Measurements from ENCODE around the gene PSMB3. TPM values are rescaled to one million over a fixed set of nuclear protein-coding genes. Genes with fewer than 3 reads are reported as not detected.

The PSMB3 gene
- total RNA-seq, 2 donors from 2014 or later, result 68.2 to 99.2 TPM

DNA sequence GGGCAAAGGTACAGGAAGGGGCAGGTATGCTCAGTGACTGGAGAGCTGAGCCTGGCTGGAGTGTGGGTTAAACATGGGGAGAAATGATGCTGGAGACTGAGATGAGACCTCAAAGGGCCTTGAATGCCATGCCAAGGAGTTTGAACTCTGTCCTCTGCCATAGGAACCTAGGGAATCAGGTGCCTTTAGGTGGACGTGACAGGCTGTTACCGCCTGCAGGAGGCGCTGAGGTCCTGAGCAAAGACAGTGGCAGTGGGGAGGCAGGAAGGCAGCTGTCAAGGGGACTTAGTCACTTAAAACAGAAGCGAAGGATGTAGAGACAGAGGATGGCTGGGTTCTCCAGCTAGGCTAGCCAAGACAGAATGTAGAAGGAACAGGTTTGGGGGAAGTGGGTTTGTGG lies 9.1 kb downstream of the PSMB3 start:
- intact Hi-C loops (cut with DNase I), result no loop called here
- H3K4me1 ChIP-seq, result no peaks in the 10 kb centered on the region
- no peak overlapping the region for H3K4me3 ChIP-seq
- H3K27me3 ChIP-seq, result no peaks in the 10 kb centered on the region
- no peaks in the 10 kb centered on the region for H3K9me3 ChIP-seq
- ATAC-seq (no peak), DNase-seq (no peak)
- no peak for TF ChIP-seq POLR2A (IDR thresholded peaks at IDR 0.05)
- H3K27ac ChIP-seq, result no peak overlapping the region
- peaks cover 0 to 45% of the 10 kb centered on the region in 2 donors for H3K36me3 ChIP-seq (replicated peaks in 1 of 2; ENCODE audit: insufficient read depth in 1 of 2, low read depth in 2 of 2)
- WGBS, 2 donors, result 86 to 87% methylated on average over 4 of the region's 4 CpGs

DNA sequence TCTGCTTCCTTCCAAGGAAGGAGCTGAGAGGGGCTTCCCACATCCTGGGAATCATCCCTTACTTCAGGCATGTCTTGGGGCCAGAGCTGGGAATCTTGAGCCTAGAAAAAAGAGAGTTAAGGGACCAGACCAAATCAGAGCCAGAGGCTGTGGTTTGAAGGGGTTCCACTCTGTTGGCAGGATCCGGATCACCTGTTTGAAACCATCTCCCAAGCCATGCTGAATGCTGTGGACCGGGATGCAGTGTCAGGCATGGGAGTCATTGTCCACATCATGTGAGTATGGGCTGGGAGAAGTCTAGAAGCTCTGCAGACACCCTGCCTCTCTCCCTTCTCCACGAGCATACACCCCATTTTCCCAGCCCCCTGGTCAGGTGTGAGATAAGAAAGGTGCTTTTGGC lies 9.7 kb downstream of the PSMB3 start:
- intact Hi-C loops (cut with DNase I), result no loop called here
- no peak for ATAC-seq
- Histone ChIP-seq H3K36me3 (replicated peaks in 1 of 2; ENCODE audit: insufficient read depth in 1 of 2, low read depth in 2 of 2) (peaks cover 0 to 44% of the 10 kb centered on the region in 2 donors), H3K9me3 (no peaks in the 10 kb centered on the region), H3K27ac (no peak overlapping the region), H3K4me3 (no peak overlapping the region), H3K27me3 (no peaks in the 10 kb centered on the region), H3K4me1 (no peaks in the 10 kb centered on the region)
- 70 to 78% methylated on average over 3 of the region's 3 CpGs for WGBS, 2 donors
- TF ChIP-seq, protein P1, sequence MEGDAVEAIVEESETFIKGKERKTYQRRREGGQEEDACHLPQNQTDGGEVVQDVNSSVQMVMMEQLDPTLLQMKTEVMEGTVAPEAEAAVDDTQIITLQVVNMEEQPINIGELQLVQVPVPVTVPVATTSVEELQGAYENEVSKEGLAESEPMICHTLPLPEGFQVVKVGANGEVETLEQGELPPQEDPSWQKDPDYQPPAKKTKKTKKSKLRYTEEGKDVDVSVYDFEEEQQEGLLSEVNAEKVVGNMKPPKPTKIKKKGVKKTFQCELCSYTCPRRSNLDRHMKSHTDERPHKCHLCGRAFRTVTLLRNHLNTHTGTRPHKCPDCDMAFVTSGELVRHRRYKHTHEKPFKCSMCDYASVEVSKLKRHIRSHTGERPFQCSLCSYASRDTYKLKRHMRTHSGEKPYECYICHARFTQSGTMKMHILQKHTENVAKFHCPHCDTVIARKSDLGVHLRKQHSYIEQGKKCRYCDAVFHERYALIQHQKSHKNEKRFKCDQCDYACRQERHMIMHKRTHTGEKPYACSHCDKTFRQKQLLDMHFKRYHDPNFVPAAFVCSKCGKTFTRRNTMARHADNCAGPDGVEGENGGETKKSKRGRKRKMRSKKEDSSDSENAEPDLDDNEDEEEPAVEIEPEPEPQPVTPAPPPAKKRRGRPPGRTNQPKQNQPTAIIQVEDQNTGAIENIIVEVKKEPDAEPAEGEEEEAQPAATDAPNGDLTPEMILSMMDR (IDR thresholded peaks at IDR 0.05), result no peak
- no peak for DNase-seq

DNA sequence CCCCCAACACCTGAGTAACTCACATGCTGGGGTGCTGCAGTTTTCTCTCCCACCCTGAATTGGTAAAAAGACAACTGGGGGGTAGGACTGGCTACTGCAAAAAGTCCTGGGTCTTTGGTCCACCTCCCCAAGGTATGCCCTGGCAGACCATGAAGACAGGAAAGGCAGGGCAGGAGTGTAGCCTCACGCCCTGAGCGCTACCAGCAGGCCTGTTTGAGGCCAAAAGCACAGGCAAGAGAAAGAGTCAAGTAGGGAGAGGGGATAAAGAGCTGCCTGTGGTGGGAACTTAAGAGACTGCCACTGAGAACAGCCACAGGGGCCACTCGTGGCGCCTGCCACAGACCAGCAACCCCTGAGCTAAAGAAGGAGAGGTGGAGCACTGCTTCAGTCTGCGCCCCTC lies 13.8 kb downstream of the PSMB3 start:
- TF ChIP-seq, protein P1 (IDR thresholded peaks at IDR 0.05), result no peak
- no peak for TF ChIP-seq POLR2A (IDR thresholded peaks at IDR 0.05)
- Histone ChIP-seq H3K36me3 (replicated peaks in 1 of 2; ENCODE audit: insufficient read depth in 1 of 2, low read depth in 2 of 2) (peaks cover 0 to 29% of the 10 kb centered on the region in 2 donors), H3K9me3 (no peaks in the 10 kb centered on the region), H3K27ac (no peak overlapping the region), H3K4me1 (no peaks in the 10 kb centered on the region), H3K27me3 (no peaks in the 10 kb centered on the region), H3K4me3 (no peak overlapping the region)
- WGBS, 2 donors, result 89 to 91% methylated on average over 5 of the region's 5 CpGs
- intact Hi-C loops (cut with DNase I), result no loop called here
- no peak for ATAC-seq
- no peak for DNase-seq

DNA sequence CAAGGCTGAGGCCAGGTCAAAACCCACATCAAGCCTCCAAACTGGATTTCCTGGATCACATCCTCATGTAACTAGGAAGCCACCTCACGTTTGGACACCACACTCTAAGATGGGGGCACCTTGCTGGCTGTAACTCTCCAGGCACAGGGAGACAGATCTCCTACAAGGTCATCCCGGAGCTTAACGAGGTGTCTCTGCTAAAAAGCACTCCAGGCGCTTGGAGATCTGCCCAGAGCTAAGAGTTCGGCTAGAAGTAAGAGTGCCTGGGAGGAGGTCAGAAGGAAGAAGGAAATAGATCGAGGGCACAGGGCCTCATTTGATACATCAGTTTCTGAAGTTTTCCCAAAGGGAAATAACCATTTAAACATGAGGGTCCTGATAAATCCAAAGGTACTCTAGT lies 15.9 kb downstream of the PSMB3 start:
- 38 to 56% methylated on average over 6 of the region's 6 CpGs for WGBS, 2 donors
- no peaks in the 10 kb centered on the region for H3K27me3 ChIP-seq
- ATAC-seq (no peak), DNase-seq (no peak)
- intact Hi-C loops (cut with DNase I), result no loop called here
- H3K4me3 ChIP-seq, result no peak overlapping the region
- H3K27ac ChIP-seq, result no peak overlapping the region
- H3K36me3 ChIP-seq (replicated peaks in 1 of 2; ENCODE audit: insufficient read depth in 1 of 2, low read depth in 2 of 2), result peaks cover 0 to 29% of the 10 kb centered on the region in 2 donors
- no peaks in the 10 kb centered on the region for H3K4me1 ChIP-seq
- no peaks in the 10 kb centered on the region for H3K9me3 ChIP-seq
- no peak for TF ChIP-seq POLR2A (IDR thresholded peaks at IDR 0.05)
- TF ChIP-seq, protein P1 (IDR thresholded peaks at IDR 0.05), result no peak

DNA sequence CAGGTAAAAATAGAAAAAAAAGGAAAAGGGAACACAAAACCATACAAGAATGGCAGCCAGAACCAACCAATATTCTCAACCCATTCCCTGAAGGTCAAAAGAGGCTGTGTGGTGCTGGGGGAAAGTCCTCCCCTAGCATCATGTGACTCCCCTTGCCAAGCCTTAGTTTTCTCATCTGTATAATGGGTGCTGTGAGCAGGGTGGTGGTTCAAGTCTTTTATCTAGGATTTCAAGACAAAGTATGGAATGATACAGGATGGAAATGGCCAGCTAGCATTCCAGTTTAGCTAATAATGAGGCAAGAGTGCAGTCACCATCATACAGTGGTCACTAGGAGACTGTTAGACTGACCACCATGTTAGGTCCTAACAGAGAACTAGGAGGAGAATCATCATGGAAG lies 20.7 kb downstream of the PSMB3 start:
- Histone ChIP-seq H3K27ac (no peak overlapping the region), H3K4me1 (no peaks in the 10 kb centered on the region)
- intact Hi-C loops (cut with DNase I), result no loop called here

More for the DNA sequence above, 20.7 kb downstream of the PSMB3 start:
- Histone ChIP-seq H3K9me3 (no peaks in the 10 kb centered on the region), H3K36me3 (replicated peaks in 1 of 2; ENCODE audit: insufficient read depth in 1 of 2, low read depth in 2 of 2) (peaks cover 3 to 46% of the 10 kb centered on the region in 2 donors), H3K4me3 (no peak overlapping the region), H3K27me3 (no peaks in the 10 kb centered on the region)
- ATAC-seq (no peak), DNase-seq (no peak)
- TF ChIP-seq POLR2A (IDR thresholded peaks at IDR 0.05), result no peak
- TF ChIP-seq, protein P1 (IDR thresholded peaks at IDR 0.05), result no peak
